Measurements from ENCODE around the gene ADGRE3. TPM values are rescaled to one million over a fixed set of nuclear protein-coding genes. Genes with fewer than 3 reads are reported as not detected.

Gene ADGRE3
- total and polyA plus RNA-seq, 2 of the 4 experiments (the other 2 are of a cell fraction), result not detected

GRCh38 chr19:14694641-14695266, 20.1 kb upstream of the ADGRE3 start:
- in situ Hi-C loops (cut with MboI; ENCODE audit: low sequenced_read_pairs), result no loop called here
- Histone ChIP-seq H3K4me3 (ENCODE audit: insufficient read depth, low read depth, low read length) (no peak overlapping the region), H3K9me3 (ENCODE audit: control insufficient read depth, insufficient read depth, low read length) (no peaks in the 10 kb centered on the region), H4K91ac (ENCODE audit: insufficient read depth, low read depth, low read length) (no peak overlapping the region), H3K9ac (ENCODE audit: low read depth, low read length) (no peak overlapping the region), H3K4me1 (ENCODE audit: control insufficient read depth, insufficient read depth, low read length) (no peaks in the 10 kb centered on the region), H2AFZ (replicated peaks; ENCODE audit: low read length, poor library complexity) (no peak overlapping the region), H3K9me1 (ENCODE audit: insufficient read depth, low read length) (peaks cover 4% of the 10 kb centered on the region; the same call in 1 of the 2 replicates), H4K20me1 (ENCODE audit: insufficient read depth, low read length) (no peaks in the 10 kb centered on the region), H3K79me1 (ENCODE audit: low read depth in 1 of 2, low read length in 2 of 2) (peaks cover 15 to 18% of the 10 kb centered on the region in 2 experiments; a peak in 3 of 4 replicates), H3K27me3 (ENCODE audit: control insufficient read depth, insufficient read depth, low read length) (no peaks in the 10 kb centered on the region), H4K8ac (ENCODE audit: low read depth in 2 of 2, low read length in 2 of 2) (no peak overlapping the region), H3K4ac (ENCODE audit: low read depth, low read length) (no peak overlapping the region), H3K14ac (replicated peaks; ENCODE audit: low read depth, low read length) (no peak overlapping the region), H2BK5ac (ENCODE audit: low read depth, low read length, poor library complexity, severe bottlenecking) (no peak overlapping the region), H2BK20ac (ENCODE audit: low read depth, low read length) (no peak overlapping the region), H3K18ac (ENCODE audit: low read depth, low read length) (no peak overlapping the region), H3K23ac (ENCODE audit: low read depth, low read length) (no peak overlapping the region), H3K27ac (ENCODE audit: insufficient read depth, low read length) (no peak overlapping the region), H3K36me3 (ENCODE audit: control insufficient read depth, insufficient read depth, low read length) (peaks cover 35% of the 10 kb centered on the region), H2BK15ac (ENCODE audit: low read depth, low read length) (no peak overlapping the region), H3K56ac (ENCODE audit: extremely low read depth, insufficient read depth, low read length) (no peak overlapping the region), H2AK9ac (replicated peaks; ENCODE audit: low read depth, low read length, poor library complexity) (no peak overlapping the region), H4K5ac (ENCODE audit: low read depth, low read length) (no peak overlapping the region), H3K4me2 (ENCODE audit: low read depth, low read length) (no peak overlapping the region), H2AK5ac (ENCODE audit: low read depth, low read length) (no peak overlapping the region), H2BK120ac (ENCODE audit: low read depth, low read length) (no peak overlapping the region)
- 90% methylated on average over 5 of the region's 13 CpGs; no CpG with 5 or more reads in 1 of the 2 experiments for WGBS, 2 experiments (ENCODE audit: extremely low coverage in 2 of 2, insufficient read length in 1 of 2)
- POLR2A ChIA-PET (ENCODE audit: unreplicated experiment), result no interaction called here
- no TSS peak for BruUV-seq (replicated peaks)
- DNase-seq, result no peak
- TF ChIP-seq ELK1 (IDR thresholded peaks at IDR 0.05; ENCODE audit: borderline replicate concordance, low read depth, low read length) (no peak), RFX5 (IDR thresholded peaks at IDR 0.05; ENCODE audit: low read depth, low read length) (no peak), MXI1 (IDR thresholded peaks at IDR 0.05; ENCODE audit: borderline replicate concordance, low read depth, low read length) (no peak), SMC3 (IDR thresholded peaks at IDR 0.05; ENCODE audit: low read depth, low read length) (no peak), POLR2A (IDR thresholded peaks at IDR 0.05; ENCODE audit: low read depth, low read length) (no peak), CHD1 (IDR thresholded peaks at IDR 0.05; ENCODE audit: low read depth, low read length) (no peak), FOS (IDR thresholded peaks at IDR 0.05; ENCODE audit: low read depth, low read length) (no peak), MAFK (IDR thresholded peaks at IDR 0.05; ENCODE audit: low read depth, low read length) (no peak), NFE2L2 (IDR thresholded peaks at IDR 0.05; ENCODE audit: low read depth, low read length) (no peak)
- intact Hi-C loops (cut with micrococcal nuclease), result no loop called here
- dilution Hi-C loops (cut with HindIII; ENCODE audit: low sequenced_read_pairs, unreplicated experiment), result no loop called here
- ATAC-seq (ENCODE audit: low read depth), result no peak
- CTCF ChIA-PET, result no interaction called here
